Hematopoietic multipotent progenitor cell treated with erythropoietin and hydrocortisone succinate and interleukin-3 and kit ligand, for 4 days (in vitro differentiated cells): ENCODE results near the gene LRFN5.
A peak's percentile ranks its signal among the peaks of the same experiment; 100 is the strongest.
"Not testable (repeated sequence)": the region's sequence is repeated elsewhere in the genome, so short reads cannot be mapped to it uniquely, and the experiment has no call there.

Experiments
- DNase-seq: peaks from one replicate; pipeline ENCODE4 v3.0.0-alpha.2; 2015

Gene LRFN5

GRCh38 chr14:41641690-41642089, 35.0 kb downstream of the LRFN5 start:
- no peak for DNase-seq

- no peak for DNase-seq
These were observed 35.7 kb downstream of the LRFN5 start for GRCh38 chr14:41642367-41642766.

DNA sequence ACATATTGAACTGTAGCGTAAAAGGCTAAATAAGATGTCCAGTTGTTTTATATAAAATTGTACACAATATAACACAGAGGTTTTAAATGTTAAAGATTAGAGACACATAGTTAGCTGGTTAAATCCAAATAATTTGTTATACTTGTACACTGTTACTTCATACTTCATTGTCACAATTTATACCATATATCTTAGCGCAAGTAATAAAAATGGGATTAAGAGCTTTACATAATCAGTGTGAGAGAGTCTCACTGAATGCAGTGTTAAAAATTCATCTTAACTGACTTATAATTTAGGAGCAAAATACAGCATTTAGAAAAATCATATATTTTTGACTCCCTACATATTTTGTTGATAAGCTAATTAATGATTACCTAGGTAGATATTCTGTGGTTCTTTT, 36.1 kb downstream of the LRFN5 start:
- no peak for DNase-seq

DNA sequence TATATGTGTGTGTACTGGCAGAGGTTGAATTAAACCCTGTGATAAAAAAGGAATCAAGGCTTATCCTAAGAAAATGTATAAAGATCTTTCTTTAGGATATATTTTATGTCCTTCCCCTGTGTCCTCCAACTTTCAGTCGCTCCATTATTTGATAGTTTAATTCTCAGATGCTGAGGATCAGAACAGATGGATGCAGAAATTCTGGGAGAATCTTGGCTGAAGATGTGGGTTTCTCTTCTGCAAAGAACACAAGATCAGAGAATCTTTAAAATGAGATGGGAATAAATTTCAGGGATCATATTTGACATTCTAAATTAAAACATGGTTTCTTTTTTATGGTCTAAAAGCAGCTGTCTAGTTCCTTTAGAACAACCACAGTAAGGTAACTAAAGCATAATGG, 37.9 kb downstream of the LRFN5 start:
- no peak for DNase-seq

- DNase-seq = no peak
These were observed 44.1 kb downstream of the LRFN5 start for GRCh38 chr14:41650802-41651201.

- no peak for DNase-seq
These were observed 47.5 kb downstream of the LRFN5 start for GRCh38 chr14:41654196-41654595.

GRCh38 chr14:41662780-41663472, 56.2 kb downstream of the LRFN5 start:
- DNase-seq = no peak

DNA sequence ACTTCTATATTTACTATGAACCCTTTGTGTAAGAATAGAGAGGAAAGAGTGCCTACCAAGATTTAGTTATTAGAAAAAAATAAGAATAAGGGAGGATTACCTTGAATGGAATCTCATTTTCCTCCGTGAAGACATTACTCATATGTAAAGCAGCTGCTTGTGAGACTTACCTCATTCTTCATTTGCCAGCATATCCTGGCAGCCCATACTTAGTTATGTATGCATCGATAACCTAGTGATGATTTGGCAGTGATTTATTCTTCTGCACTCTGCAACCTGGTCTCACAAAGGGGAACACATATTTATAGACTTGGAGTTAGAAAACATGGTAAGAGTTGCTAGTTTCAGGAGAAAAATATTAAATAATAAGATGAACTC, 56.8 kb downstream of the LRFN5 start:
- DNase-seq = no peak

DNA sequence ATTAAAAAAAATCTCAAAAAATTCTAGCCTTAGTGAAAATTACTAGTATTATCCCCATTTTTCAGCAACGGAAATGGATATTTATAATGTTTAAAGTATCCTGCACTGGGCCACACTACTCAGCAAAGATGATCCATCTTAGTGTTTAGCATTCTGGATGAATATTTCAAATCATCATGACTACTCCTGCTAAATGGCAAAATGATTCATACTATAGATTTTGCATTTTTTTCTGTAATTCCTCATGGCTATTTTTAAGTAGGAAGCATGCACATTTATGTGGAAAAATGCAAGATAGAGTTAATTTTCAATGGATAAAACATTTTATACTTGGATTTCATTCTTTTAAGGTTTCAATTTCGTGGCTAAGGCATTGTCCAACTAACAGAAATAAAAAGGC, 59.6 kb downstream of the LRFN5 start:
- no peak for DNase-seq

DNA sequence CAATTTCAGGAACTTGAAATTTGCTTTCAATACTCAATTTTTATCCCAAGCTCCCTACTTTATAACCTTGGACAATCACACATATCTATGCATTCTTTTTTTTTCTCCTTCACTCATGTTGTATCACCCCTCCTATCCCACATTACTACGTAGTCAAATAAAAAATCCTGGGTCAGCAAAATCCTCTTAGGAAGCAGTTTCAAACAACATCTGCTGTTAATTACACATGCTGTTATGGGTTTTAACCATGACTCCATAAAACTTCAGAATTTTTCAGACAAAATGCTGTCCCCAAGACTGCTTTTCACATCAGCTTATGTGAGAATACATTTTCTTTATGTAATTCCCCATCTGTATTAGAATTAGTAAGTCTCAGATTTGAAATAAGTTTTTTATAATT, 61.7 kb downstream of the LRFN5 start:
- DNase-seq = no peak

GRCh38 chr14:41673601-41674000, 66.9 kb downstream of the LRFN5 start:
- not testable (repeated sequence) for DNase-seq

DNA sequence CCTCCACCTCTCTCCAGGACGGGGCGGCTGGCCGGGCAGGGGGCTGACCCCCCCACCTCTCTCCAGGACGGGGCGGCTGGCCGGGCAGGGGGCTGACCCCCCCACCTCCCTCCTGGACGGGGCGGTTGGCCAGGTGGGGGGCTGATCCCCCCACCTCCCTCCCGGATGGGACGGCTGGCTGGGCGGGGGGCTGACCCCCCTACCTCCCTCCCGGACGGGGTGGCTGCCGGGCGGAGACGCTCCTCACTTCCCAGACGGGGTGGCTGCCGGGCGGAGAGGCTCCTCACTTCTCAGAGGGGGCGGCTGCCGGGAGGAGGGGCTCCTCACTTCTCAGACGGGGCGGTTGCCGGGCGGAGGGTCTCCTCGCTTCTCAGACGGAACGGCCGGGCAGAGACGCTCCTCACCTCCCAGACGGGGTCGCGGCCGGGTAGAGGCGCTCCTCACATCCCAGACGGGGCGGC, 67.9 kb downstream of the LRFN5 start:
- DNase-seq = not testable (repeated sequence)

- DNase-seq = no peak
These were observed 92.8 kb downstream of the LRFN5 start for GRCh38 chr14:41699486-41699885.

GRCh38 chr14:41718477-41719166, 111.9 kb downstream of the LRFN5 start:
- peak; percentile 59 for DNase-seq

DNA sequence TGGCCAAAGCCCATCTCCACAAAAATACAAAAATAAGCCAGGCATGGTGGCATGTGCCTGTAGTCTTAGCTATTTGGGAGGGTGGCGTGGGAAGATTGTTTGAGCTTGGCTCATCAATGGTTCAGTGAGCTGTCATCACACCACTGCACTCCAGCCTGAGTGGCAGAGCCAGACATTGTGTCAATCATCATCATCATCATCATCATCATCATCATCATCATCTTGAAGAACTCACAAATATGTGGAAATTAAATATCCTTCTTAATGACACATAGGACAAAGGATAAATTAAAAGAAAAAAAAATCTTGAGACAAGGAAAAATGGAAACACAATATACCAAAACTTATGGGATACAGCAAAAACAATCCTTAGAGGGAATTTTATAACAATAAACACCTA, 132.5 kb downstream of the LRFN5 start:
- DNase-seq = no peak

- no peak for DNase-seq
These were observed 136.5 kb downstream of the LRFN5 start for GRCh38 chr14:41743140-41743539.

DNA sequence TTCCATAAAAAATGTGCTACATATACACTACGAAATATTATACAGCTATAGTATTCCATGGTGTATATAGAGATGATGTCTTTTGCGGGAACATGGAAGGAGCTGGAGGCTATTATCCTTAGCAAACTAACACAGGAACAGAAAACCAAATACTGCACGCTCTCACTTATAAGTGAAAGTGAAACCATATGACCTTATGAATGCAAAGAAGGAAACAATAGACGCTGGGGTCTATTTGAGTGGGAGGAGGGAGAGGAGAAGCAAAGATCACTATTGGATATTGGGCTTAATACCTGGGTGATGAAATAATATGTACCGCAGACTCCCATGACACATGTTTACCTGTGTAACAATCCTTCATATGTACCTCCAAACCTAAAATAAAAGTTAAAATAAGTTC, 142.8 kb downstream of the LRFN5 start:
- peak; percentile 43 for DNase-seq

- peak; percentile 2 for DNase-seq
These were observed 143.9 kb downstream of the LRFN5 start for GRCh38 chr14:41750575-41750974.

DNA sequence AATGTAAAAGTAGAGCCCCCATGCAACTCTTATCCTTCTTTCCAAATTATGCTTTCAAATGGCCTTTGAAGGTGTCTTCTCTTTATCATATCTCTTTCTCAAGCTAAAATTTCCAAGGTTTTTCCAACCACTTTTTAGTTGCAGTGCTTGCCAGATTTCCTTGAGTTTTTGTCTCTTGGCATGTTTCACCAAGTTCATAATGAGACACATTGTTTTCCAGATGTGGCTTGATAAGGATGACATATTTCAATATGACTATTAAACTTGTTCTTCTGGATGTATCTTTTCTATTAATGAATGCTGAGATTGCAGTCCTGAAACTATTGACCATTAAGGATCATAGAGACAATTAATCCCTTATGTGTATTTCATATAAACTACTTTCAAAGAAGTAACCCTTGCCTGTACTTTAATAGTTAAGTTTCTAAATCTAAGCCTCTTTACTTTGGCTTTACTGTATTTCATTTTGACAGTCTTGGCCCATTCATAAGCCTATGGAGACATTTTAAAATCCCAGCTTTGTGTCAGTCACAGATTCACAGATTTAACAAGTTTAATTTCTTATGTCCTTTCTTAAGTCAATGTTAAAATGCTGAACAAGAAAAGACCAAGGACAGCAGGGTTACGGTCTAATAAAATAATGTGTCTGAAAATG, 151.5 kb downstream of the LRFN5 start:
- DNase-seq = no peak

GRCh38 chr14:41761204-41761603, 154.5 kb downstream of the LRFN5 start:
- no peak for DNase-seq

DNA sequence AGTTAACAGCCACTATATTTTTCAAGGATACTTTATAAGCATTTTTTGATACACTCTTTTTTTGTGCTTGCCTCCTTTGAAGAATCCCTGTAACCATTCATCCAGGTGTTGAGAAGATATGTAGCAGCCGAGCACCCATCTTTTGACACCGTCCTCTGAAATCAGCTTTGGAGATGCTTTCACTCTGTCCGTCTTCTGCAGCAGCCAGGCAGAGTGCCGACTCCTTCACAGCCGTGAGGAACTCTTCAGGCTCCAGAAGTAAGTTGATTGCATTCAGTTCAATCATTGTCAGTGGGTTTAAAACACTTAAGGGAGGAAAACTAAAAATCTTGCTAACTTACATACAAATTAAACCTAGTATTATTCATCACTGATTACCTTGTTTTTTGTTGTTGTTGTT, 160.1 kb downstream of the LRFN5 start:
- DNase-seq = no peak

GRCh38 chr14:41773536-41774279, 167.0 kb downstream of the LRFN5 start:
- DNase-seq = no peak

- DNase-seq = no peak
These were observed 175.8 kb downstream of the LRFN5 start for GRCh38 chr14:41782511-41782910.
